ENCODE data around the gene ACMSD. TPM values are rescaled to one million over a fixed set of nuclear protein-coding genes. Genes with fewer than 3 reads are reported as not detected.

ACMSD gene
- total and polyA plus RNA-seq, 2 of the 4 experiments (the other 2 are of a cell fraction), result not detected

GRCh38 chr2:134919341-134920210 lies 81.2 kb downstream of the ACMSD start:
- BruUV-seq (replicated peaks), result no TSS peak
- peak overlapping the region; percentile 58 for H3K18ac ChIP-seq (ENCODE audit: low read depth, low read length)
- in situ Hi-C loops (cut with MboI; ENCODE audit: low sequenced_read_pairs) (loop anchor here (10.0 to 25.0 kb wide), 2 partner anchors 805 to 1032 kb away; no protein-coding TSS in a partner anchor), intact Hi-C loops (cut with micrococcal nuclease) (no loop called here), dilution Hi-C loops (cut with HindIII; ENCODE audit: low sequenced_read_pairs, unreplicated experiment) (no loop called here)
- peak overlapping the region; percentile 97 for H3K56ac ChIP-seq (ENCODE audit: extremely low read depth, insufficient read depth, low read length)
- TF ChIP-seq SMC3 (IDR thresholded peaks at IDR 0.05; ENCODE audit: low read depth, low read length), result no peak
- TF ChIP-seq, protein P1, sequence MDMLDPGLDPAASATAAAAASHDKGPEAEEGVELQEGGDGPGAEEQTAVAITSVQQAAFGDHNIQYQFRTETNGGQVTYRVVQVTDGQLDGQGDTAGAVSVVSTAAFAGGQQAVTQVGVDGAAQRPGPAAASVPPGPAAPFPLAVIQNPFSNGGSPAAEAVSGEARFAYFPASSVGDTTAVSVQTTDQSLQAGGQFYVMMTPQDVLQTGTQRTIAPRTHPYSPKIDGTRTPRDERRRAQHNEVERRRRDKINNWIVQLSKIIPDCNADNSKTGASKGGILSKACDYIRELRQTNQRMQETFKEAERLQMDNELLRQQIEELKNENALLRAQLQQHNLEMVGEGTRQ (IDR thresholded peaks at IDR 0.05; ENCODE audit: low read depth, low read length), result peak; percentile 46; the same call in 1 of the 2 replicates
- ATAC-seq (ENCODE audit: low read depth), result no peak
- H2AK5ac ChIP-seq (ENCODE audit: low read depth, low read length), result peak overlapping the region; percentile 80
- peak overlapping the region; percentile 82 to 86; a peak in 3 of 4 replicates for H4K8ac ChIP-seq (ENCODE audit: low read depth in 2 of 2, low read length in 2 of 2)
- H3K4me3 ChIP-seq (ENCODE audit: insufficient read depth, low read depth, low read length), result peak overlapping the region; percentile 89
- H2BK120ac ChIP-seq (ENCODE audit: low read depth, low read length), result peak overlapping the region; percentile 81; the same call in 1 of the 2 replicates
- H2BK20ac ChIP-seq (ENCODE audit: low read depth, low read length), result no peak overlapping the region; the same call in 1 of the 2 replicates
- peak overlapping the region; percentile 98 for H3K9ac ChIP-seq (ENCODE audit: low read depth, low read length)
- H2AK9ac ChIP-seq (replicated peaks; ENCODE audit: low read depth, low read length, poor library complexity), result peak overlapping the region; percentile 97
- WGBS, 2 experiments (ENCODE audit: extremely low coverage in 2 of 2, insufficient read length in 1 of 2), result 0% methylated on average over 7 of the region's 30 CpGs; no CpG with 5 or more reads in 1 of the 2 experiments
- no peaks in the 10 kb centered on the region for H3K27me3 ChIP-seq (ENCODE audit: control insufficient read depth, insufficient read depth, low read length)
- ChIA-PET CTCF (interaction anchor here (0.6 kb wide), 1 partner anchor 16 kb away, joined by 3 read pairs; no protein-coding TSS in a partner anchor), POLR2A (ENCODE audit: unreplicated experiment) (interaction anchor here (0.7 kb wide), 1 partner anchor 379 kb away, joined by 3 read pairs; no protein-coding TSS in a partner anchor)
- peak overlapping the region; percentile 94 for H3K4ac ChIP-seq (ENCODE audit: low read depth, low read length)
- no peaks in the 10 kb centered on the region; the same call in 1 of the 2 replicates for H3K9me1 ChIP-seq (ENCODE audit: insufficient read depth, low read length)
- peaks cover 5 to 18% of the 10 kb centered on the region in 2 experiments; a peak in 2 of 4 replicates for H3K79me1 ChIP-seq (ENCODE audit: low read depth in 1 of 2, low read length in 2 of 2)
- H4K20me1 ChIP-seq (ENCODE audit: insufficient read depth, low read length), result peaks cover 43% of the 10 kb centered on the region
- no peaks in the 10 kb centered on the region for H3K9me3 ChIP-seq (ENCODE audit: control insufficient read depth, insufficient read depth, low read length)
- H2BK15ac ChIP-seq (ENCODE audit: low read depth, low read length), result no peak overlapping the region
- peak overlapping the region; percentile 95; the same call in 1 of the 2 replicates for H4K91ac ChIP-seq (ENCODE audit: insufficient read depth, low read depth, low read length)
- peaks cover 2% of the 10 kb centered on the region; the same call in 1 of the 2 replicates for H3K4me1 ChIP-seq (ENCODE audit: control insufficient read depth, insufficient read depth, low read length)
- peak; percentile 12 for DNase-seq
- H3K23ac ChIP-seq (ENCODE audit: low read depth, low read length), result peak overlapping the region; percentile 100
- H4K5ac ChIP-seq (ENCODE audit: low read depth, low read length), result peak overlapping the region; percentile 94
- H3K27ac ChIP-seq (ENCODE audit: insufficient read depth, low read length), result peak overlapping the region; percentile 98
- H3K14ac ChIP-seq (replicated peaks; ENCODE audit: low read depth, low read length), result peak overlapping the region; percentile 96
- peak overlapping the region; percentile 98 for H2AFZ ChIP-seq (replicated peaks; ENCODE audit: low read length, poor library complexity)
- H3K36me3 ChIP-seq (ENCODE audit: control insufficient read depth, insufficient read depth, low read length), result 0 out of 2 replicates have a peak, but pooled peaks cover 3% of the 10 kb centered on the region
- H2BK5ac ChIP-seq (ENCODE audit: low read depth, low read length, poor library complexity, severe bottlenecking), result peak overlapping the region; percentile 93
- peak overlapping the region; percentile 91 for H3K4me2 ChIP-seq (ENCODE audit: low read depth, low read length)
